DMS79 treated with DMSO at 0.1 percent for 48 hours (cell line): ENCODE measurements around the gene SLC13A3.

Experiments used
- DNase-seq: peaks from one replicate; lab custom pipeline; 2025; lab: John Stamatoyannopoulos, UW

Gene SLC13A3, protein sequence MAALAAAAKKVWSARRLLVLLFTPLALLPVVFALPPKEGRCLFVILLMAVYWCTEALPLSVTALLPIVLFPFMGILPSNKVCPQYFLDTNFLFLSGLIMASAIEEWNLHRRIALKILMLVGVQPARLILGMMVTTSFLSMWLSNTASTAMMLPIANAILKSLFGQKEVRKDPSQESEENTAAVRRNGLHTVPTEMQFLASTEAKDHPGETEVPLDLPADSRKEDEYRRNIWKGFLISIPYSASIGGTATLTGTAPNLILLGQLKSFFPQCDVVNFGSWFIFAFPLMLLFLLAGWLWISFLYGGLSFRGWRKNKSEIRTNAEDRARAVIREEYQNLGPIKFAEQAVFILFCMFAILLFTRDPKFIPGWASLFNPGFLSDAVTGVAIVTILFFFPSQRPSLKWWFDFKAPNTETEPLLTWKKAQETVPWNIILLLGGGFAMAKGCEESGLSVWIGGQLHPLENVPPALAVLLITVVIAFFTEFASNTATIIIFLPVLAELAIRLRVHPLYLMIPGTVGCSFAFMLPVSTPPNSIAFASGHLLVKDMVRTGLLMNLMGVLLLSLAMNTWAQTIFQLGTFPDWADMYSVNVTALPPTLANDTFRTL

GRCh38 chr20:46651091-46651962, at the start of gene SLC13A3:
Gene SLC13A3, minus strand, starts transcription at chr20:46651459. Its CDS starts 38 bp downstream, at chr20:46651421.
- DNase-seq, result no peak

- no peak for DNase-seq
Observed at GRCh38 chr20:46701057-46701456, 49.8 kb upstream of the SLC13A3 start.

GRCh38 chr20:46700481-46700880, 49.2 kb upstream of the SLC13A3 start:
- no peak for DNase-seq

- no peak for DNase-seq
Observed at GRCh38 chr20:46699651-46700359, 48.5 kb upstream of the SLC13A3 start.

DNA sequence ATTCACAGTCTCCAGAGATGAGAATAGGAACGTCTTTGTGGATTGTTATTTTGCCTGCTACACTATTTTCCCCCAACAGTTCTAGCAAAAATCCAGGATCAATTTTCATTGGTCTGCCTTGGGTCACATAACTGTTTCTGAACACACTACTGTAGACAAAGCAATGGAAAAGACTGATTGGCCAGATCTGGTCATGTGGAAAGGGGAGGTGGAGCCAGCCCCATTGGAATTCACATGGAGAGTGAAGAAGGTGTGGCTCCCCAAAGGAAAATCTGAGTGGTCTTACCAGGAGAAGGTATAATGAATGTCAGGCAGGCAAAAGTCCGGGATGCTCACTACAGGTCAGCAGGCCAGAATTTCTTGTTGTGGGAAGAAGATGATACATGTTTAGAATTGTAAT, 47.5 kb upstream of the SLC13A3 start:
- DNase-seq, result no peak

- DNase-seq, result no peak
Observed at GRCh38 chr20:46696791-46697279, 45.6 kb upstream of the SLC13A3 start.

- peak; percentile 7 for DNase-seq
Observed at GRCh38 chr20:46695892-46696291, 44.6 kb upstream of the SLC13A3 start.

DNA sequence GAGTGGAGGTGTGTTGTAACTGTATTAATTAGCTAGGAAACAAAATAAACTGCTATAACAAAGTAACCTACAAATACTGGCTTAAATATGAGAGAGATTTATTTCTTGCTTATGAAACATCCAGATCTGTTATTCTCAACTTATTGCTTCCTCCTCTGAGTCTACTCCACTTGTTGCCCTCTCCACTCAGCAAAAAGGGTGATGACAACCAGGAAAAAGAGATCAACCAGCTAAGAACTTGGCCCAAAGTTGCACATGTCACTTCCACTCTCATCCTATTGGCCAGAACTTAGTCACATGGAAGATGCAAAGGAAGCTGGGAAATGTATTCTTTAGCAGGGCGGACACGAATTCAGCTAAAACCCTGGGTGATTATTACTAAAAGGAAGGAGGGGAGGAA, 43.2 kb upstream of the SLC13A3 start:
- no peak for DNase-seq

GRCh38 chr20:46691196-46691595, 39.9 kb upstream of the SLC13A3 start:
- DNase-seq, result no peak

DNA sequence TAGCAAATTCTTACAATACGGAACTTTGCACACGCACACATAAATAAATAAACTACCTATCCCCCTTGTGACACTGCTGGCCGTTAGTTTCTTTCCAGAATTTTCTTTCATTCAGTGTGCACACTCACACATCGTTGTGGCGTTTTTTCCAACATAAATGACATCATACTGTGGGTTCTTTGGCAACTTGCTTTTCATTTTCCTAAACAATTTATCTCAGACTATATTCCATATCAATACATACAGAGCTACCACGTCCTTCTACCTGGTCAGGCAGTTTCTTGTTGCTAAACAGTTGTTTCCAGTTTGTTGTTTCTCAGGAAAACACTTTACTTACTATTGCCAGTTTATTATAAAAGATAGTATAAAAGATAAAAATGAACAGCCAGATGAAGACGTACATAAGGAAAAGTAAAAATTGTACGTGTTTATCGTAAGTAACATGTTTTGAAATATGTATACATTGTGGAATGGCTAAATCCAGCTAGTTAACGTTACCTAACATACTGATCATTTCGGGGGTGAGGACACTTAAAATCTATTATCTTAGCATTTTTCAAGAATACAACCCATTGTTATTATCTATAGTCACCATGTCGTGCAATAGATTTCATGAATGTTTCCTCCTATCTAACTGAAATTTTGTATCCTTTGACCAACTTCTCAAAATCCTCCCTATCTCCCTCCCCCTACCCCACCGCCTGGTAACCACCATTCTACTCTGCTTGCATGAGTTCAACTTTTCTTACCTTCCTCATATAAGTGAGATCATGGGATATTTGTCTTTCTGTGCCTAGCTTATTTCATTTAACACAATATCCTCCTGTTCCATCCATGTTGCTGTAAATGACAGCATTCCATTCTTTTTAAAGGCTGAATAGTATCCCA, 39.2 kb upstream of the SLC13A3 start:
- DNase-seq, result no peak

DNA sequence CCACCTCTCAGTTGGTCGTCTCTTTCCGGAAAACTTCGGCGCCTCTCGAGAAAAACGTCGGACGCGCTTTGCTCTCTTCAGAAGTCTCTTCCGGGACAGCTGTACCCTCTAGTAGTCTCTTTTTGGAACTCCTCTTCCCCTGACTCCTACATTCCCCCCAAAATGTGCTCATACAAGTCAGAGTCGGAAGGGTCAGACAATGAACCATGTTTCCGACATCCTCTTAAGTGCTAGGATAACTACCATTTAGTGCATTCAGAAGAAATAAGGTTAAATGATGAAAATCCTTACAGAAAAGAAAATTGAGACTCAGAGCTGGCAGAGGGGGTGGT, 38.5 kb upstream of the SLC13A3 start:
- DNase-seq, result no peak

GRCh38 chr20:46689082-46689753, 38.0 kb upstream of the SLC13A3 start, which contains the start of gene TP53RK:
Gene TP53RK, minus strand, starts transcription at chr20:46689444. Its CDS starts 30 bp downstream, at chr20:46689414.
- peak; percentile 85 for DNase-seq

- DNase-seq, result no peak
Observed at GRCh38 chr20:46688151-46689081, 37.2 kb upstream of the SLC13A3 start.

DNA sequence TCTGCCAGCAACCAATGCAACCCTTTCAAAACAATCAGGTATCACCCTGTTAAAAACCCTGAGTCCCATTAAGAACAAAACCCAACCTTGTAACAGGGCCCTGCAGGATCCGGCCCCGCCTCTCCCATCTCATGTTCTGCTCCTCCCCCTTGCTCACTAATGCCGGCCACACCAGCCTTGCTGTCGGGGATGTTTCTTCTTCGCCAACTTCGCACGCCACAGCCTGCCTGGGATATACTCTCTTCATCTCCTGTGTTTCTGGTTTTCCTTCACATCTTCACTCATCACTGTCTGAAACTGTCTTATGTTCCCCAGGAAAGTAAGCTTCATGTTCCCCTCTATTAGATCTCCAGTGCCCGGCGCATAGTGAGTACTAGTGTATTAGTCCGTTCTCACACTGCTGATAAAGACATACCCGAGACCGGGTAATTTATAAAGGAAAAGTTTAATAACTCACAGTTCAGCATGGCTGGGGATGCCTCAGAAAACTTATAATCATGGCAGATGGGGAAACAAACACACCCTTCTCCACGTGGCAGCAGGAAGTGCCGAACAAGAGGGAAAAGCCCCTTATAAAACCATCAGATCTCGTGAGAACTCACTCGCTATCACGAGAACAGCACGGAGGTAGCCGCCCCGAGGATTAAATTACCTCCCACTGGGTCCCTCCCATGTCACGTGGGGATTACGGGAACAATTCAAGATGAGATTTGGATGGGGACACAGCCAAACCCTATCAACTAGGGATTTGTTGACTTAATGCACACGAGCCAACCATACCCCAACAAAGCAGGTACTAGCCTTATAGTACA, 32.9 kb upstream of the SLC13A3 start:
- DNase-seq, result no peak

- DNase-seq, result no peak
Observed at GRCh38 chr20:46683668-46683938, 32.3 kb upstream of the SLC13A3 start.

- no peak for DNase-seq
Observed at GRCh38 chr20:46683011-46683667, 31.9 kb upstream of the SLC13A3 start.

- no peak for DNase-seq
Observed at GRCh38 chr20:46682063-46682821, 31.0 kb upstream of the SLC13A3 start.
